Calu3 (cell line): ENCODE measurements around the gene TMX1. TPM values are rescaled to one million over a fixed set of nuclear protein-coding genes. Genes with fewer than 3 reads are reported as not detected.

Experiments used
- BruUV-seq: library from RNA; stranded (reverse); fragments of 400-500 nt; replicated peaks from 2 replicates; lab custom pipeline; 2021; lab: Mats Ljungman, UMichigan
- CTCF ChIA-PET: fragments of 300-600 bp; sonication (Branson Sonifier 250); formaldehyde crosslinking; loops from one replicate; lab custom pipeline; 2022; ENCODE audit warnings: antibody characterized with exemption; lab: Charles Lee
- DNase-seq: peaks from one replicate; pipeline ENCODE4 v3.0.0; 2022
- H3K27ac Mint-ChIP-seq: one replicate; pipeline ENCODE4 v1.8.0; 2022; ENCODE audit warnings: mixed read lengths; ENCODE audit not compliant: unreplicated experiment
- H3K27me3 Mint-ChIP-seq: one replicate; pipeline ENCODE4 v1.8.0; 2022; ENCODE audit warnings: mixed read lengths; ENCODE audit not compliant: unreplicated experiment
- H3K36me3 Mint-ChIP-seq: one replicate; pipeline ENCODE4 v1.8.0; 2022; ENCODE audit warnings: mild to moderate bottlenecking, moderate library complexity, mixed read lengths; ENCODE audit not compliant: insufficient read depth, unreplicated experiment
- H3K4me1 Mint-ChIP-seq: one replicate; pipeline ENCODE4 v1.8.0; 2022; ENCODE audit warnings: mild to moderate bottlenecking, low read depth, mixed read lengths; ENCODE audit not compliant: unreplicated experiment
- H3K4me3 Mint-ChIP-seq: one replicate; pipeline ENCODE4 v1.8.0; 2022; ENCODE audit warnings: mild to moderate bottlenecking, low read depth, moderate library complexity, mixed read lengths; ENCODE audit not compliant: unreplicated experiment
- H3K9me3 Mint-ChIP-seq: one replicate; pipeline ENCODE4 v1.8.0; 2022; ENCODE audit warnings: low read depth, mixed read lengths; ENCODE audit not compliant: unreplicated experiment
- intact Hi-C: fragments of 100-400 bp; cut with micrococcal nuclease; formaldehyde crosslinking; loops from one replicate; pipeline ENCODE4 v1.10.0; 2022; ENCODE audit not compliant: unreplicated experiment
- total RNA-seq: library from RNA; stranded (reverse); gene quantifications from 2 replicates; pipeline ENCODE4 v1.2.3, GENCODE V29; 2022
- TF ChIP-seq, protein P1 (sequence below): fragments of 200-600 bp; IDR thresholded peaks from one replicate; pipeline ENCODE4 v1.8.0; 2022; ENCODE audit warnings: antibody characterized with exemption; ENCODE audit not compliant: unreplicated experiment

TMX1 gene
- total RNA-seq, 1 experiment from 2014 or later = 53.8 TPM

- Mint-ChIP-seq H3K27me3 (no peaks in the 10 kb centered on the region), H3K36me3 (peaks cover 5% of the 10 kb centered on the region), H3K27ac (no peak overlapping the region), H3K4me3 (no peak overlapping the region), H3K9me3 (peaks cover 3% of the 10 kb centered on the region), H3K4me1 (no peaks in the 10 kb centered on the region)
- intact Hi-C loops = no loop called here
- no peak for DNase-seq
- CTCF ChIA-PET = no interaction called here
- TF ChIP-seq, protein P1, sequence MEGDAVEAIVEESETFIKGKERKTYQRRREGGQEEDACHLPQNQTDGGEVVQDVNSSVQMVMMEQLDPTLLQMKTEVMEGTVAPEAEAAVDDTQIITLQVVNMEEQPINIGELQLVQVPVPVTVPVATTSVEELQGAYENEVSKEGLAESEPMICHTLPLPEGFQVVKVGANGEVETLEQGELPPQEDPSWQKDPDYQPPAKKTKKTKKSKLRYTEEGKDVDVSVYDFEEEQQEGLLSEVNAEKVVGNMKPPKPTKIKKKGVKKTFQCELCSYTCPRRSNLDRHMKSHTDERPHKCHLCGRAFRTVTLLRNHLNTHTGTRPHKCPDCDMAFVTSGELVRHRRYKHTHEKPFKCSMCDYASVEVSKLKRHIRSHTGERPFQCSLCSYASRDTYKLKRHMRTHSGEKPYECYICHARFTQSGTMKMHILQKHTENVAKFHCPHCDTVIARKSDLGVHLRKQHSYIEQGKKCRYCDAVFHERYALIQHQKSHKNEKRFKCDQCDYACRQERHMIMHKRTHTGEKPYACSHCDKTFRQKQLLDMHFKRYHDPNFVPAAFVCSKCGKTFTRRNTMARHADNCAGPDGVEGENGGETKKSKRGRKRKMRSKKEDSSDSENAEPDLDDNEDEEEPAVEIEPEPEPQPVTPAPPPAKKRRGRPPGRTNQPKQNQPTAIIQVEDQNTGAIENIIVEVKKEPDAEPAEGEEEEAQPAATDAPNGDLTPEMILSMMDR = no peak
- BruUV-seq = no TSS peak
Observed at GRCh38 chr14:51261151-51261550, 21.1 kb downstream of the TMX1 start.

GRCh38 chr14:51262868-51263267 is 22.8 kb downstream of the TMX1 start:
- CTCF ChIA-PET = interaction anchor here (1.0 kb wide), 1 partner anchor 330 kb away, joined by 3 read pairs; no protein-coding TSS in a partner anchor
- intact Hi-C loops = no loop called here
- TF ChIP-seq, protein P1 = no peak
- Mint-ChIP-seq H3K9me3 (peaks cover 3% of the 10 kb centered on the region), H3K36me3 (peaks cover 5% of the 10 kb centered on the region), H3K27ac (no peak overlapping the region), H3K4me1 (no peaks in the 10 kb centered on the region), H3K4me3 (no peak overlapping the region), H3K27me3 (no peaks in the 10 kb centered on the region)
- BruUV-seq = no TSS peak
- DNase-seq = no peak

DNA sequence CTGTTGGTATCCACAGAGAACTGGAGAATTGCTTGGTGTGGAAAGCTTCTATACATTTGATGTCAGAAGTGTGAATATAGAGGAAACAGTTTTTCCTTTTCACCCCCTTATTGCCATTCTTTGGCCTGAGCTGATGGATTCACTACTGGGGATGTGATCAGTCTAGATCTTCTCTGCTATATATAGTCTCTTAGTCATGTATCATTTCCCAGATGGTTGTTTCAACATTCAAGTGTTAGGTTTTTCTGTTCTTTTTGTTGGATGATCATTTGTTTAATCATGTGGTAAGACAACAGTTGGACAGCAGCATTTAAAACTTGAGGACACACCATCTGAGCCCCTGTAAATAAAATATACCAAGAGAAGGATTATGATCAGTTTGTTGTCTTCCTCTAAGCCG is 29.6 kb downstream of the TMX1 start:
- BruUV-seq = no TSS peak
- DNase-seq = no peak
- TF ChIP-seq, protein P1 = no peak
- no peaks in the 10 kb centered on the region for H3K27me3 Mint-ChIP-seq
- H3K36me3 Mint-ChIP-seq = no peaks in the 10 kb centered on the region
- CTCF ChIA-PET = no interaction called here
- H3K4me3 Mint-ChIP-seq = no peak overlapping the region
- H3K4me1 Mint-ChIP-seq = no peaks in the 10 kb centered on the region
- no peak overlapping the region for H3K27ac Mint-ChIP-seq
- intact Hi-C loops = no loop called here
- H3K9me3 Mint-ChIP-seq = no peaks in the 10 kb centered on the region

- DNase-seq = no peak
- CTCF ChIA-PET = no interaction called here
- BruUV-seq = no TSS peak
- TF ChIP-seq, protein P1 = no peak
- Mint-ChIP-seq H3K27ac (no peak overlapping the region), H3K36me3 (no peaks in the 10 kb centered on the region), H3K4me3 (no peak overlapping the region), H3K27me3 (no peaks in the 10 kb centered on the region), H3K4me1 (no peaks in the 10 kb centered on the region), H3K9me3 (no peaks in the 10 kb centered on the region)
- intact Hi-C loops = no loop called here
Observed at GRCh38 chr14:51276605-51277004, 36.6 kb downstream of the TMX1 start.
